A673 (cell line): ENCODE measurements around the gene RNF26. TPM values are rescaled to one million over a fixed set of nuclear protein-coding genes. Genes with fewer than 3 reads are reported as not detected.

Experiments
- BruUV-seq: library from RNA; stranded (reverse); fragments of 400-500 nt; replicated peaks from 2 replicates; lab custom pipeline; 2021; lab: Mats Ljungman, UMichigan
- CTCF ChIA-PET: fragments of 300-600 bp; sonication (Branson Sonifier 250); formaldehyde crosslinking; loops from one replicate; lab custom pipeline; 2022; ENCODE audit warnings: antibody characterized with exemption; lab: Charles Lee
- POLR2A ChIA-PET: fragments of 300-600 bp; sonication (Branson Sonifier 250); formaldehyde crosslinking; loops from one replicate; lab custom pipeline; 2022; ENCODE audit warnings: antibody characterized with exemption; ENCODE audit not compliant: low non-redundant PET; lab: Charles Lee
- DNase-seq: peaks from one replicate; pipeline ENCODE4 v3.0.0-alpha.2; 2015; ENCODE audit warnings: low spot score
- H3K27ac ChIP-seq: fragments of 200-600 bp; sonication (generic); 2 replicates; pipeline ENCODE4 v1.5.1; 2016; ENCODE audit warnings: mixed run types, low read depth, mild to moderate bottlenecking, mixed read lengths, antibody characterized with exemption, low read length; ENCODE audit not compliant: poor library complexity, severe bottlenecking
- H3K27me3 ChIP-seq: fragments of 200-600 bp; sonication (generic); replicated peaks from 2 replicates; pipeline ENCODE4 v1.6.1; 2017; ENCODE audit warnings: mixed run types, low read depth, mild to moderate bottlenecking, mixed read lengths, antibody characterized with exemption, low read length; ENCODE audit not compliant: insufficient read depth, poor library complexity
- H3K36me3 ChIP-seq: fragments of 200-600 bp; sonication (generic); 2 replicates; pipeline ENCODE4 v1.6.1; 2016; ENCODE audit warnings: mixed run types, mild to moderate bottlenecking, mixed read lengths, antibody characterized with exemption, low read length; ENCODE audit not compliant: insufficient read depth, poor library complexity, severe bottlenecking
- H3K4me1 ChIP-seq: fragments of 200-600 bp; sonication (generic); 2 replicates; pipeline ENCODE4 v1.6.1; 2017; ENCODE audit warnings: mixed run types, mild to moderate bottlenecking, mixed read lengths, antibody characterized with exemption, low read length; ENCODE audit not compliant: insufficient read depth, poor library complexity, severe bottlenecking
- H3K4me3 ChIP-seq: fragments of 200-600 bp; sonication (generic); 2 replicates; pipeline ENCODE4 v1.5.1; 2016; ENCODE audit warnings: low read depth, mixed run types, mild to moderate bottlenecking, mixed read lengths, low read length; ENCODE audit not compliant: poor library complexity, severe bottlenecking
- H3K9me3 ChIP-seq: fragments of 200-600 bp; sonication (generic); 2 replicates; pipeline ENCODE4 v1.6.1; 2016; ENCODE audit warnings: mixed run types, low read depth, mild to moderate bottlenecking, mixed read lengths, antibody characterized with exemption, low read length; ENCODE audit not compliant: poor library complexity, severe bottlenecking
- EZH2 ChIP-seq: fragments of 200-600 bp; sonication (generic); IDR thresholded peaks from 2 replicates; pipeline ENCODE4 v1.6.1; 2017; ENCODE audit warnings: borderline replicate concordance, low read depth, mild to moderate bottlenecking, mixed read lengths, antibody characterized with exemption, low read length; ENCODE audit not compliant: poor library complexity, severe bottlenecking
- intact Hi-C: fragments of 100-400 bp; cut with micrococcal nuclease; formaldehyde crosslinking; loops from one replicate; pipeline ENCODE4 v1.10.0; 2022; ENCODE audit not compliant: unreplicated experiment
- total RNA-seq: library from RNA; stranded (reverse); gene quantifications from 2 replicates; pipeline ENCODE4 v1.2.3, GENCODE V29; 2021
- TF ChIP-seq, protein P1 (sequence below): fragments of 300-800, 200-600 bp; sonication (generic); conservative IDR thresholded peaks from 2 replicates; pipeline ENCODE4 v1.5.1; 2017; ENCODE audit warnings: low read depth, mild to moderate bottlenecking, antibody characterized with exemption, low read length, moderate library complexity, mixed read lengths

RNF26 gene
- total RNA-seq, 1 experiment from 2014 or later: 81.3 TPM

DNA sequence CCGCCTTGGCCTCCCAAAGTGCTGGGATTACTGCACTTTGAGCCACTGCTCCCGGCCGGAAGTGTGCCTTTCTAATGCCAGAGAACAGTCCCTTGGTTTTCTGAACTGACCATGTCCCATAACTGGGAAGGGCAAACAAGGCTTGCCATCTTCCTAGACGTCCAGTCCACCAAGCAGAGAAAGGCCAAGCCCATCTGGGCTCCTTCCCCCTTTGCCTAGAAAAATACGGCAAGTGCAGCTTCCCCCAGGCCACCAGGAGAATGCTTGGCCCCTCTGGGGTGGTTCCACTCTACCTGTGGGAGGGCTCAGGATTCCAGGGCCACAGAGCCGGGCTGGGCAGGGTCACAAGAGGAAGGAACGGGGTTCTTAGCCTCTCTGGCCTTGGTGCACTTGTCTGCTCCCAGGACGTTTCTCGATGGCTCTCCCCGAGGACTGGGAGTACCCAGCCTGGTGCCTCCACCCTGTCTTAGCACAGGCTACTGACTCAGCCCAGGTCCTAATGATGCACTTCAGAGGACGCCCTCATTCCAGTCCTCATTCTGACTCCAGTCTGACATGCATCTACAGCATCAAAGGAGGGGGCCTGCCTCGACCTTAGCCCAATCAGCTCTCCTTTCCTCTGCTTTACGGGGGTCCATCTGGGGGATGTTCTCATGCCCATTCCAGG lies 46.0 kb downstream of the RNF26 start:
- BruUV-seq: no TSS peak
- intact Hi-C loops: loop anchor here (2.0 to 5.0 kb wide), 2 partner anchors 43 to 95 kb away; no protein-coding TSS in a partner anchor
- no peaks in the 10 kb centered on the region for H3K36me3 ChIP-seq
- no peaks in the 10 kb centered on the region for H3K27me3 ChIP-seq
- H3K9me3 ChIP-seq: no peaks in the 10 kb centered on the region
- no peak overlapping the region for H3K27ac ChIP-seq
- DNase-seq: no peak
- peak overlapping the region; percentile 53 for H3K4me3 ChIP-seq
- ChIA-PET POLR2A (no interaction called here), CTCF (interaction anchor here (1.0 to 1.8 kb wide), 5 partner anchors 24 to 174 kb away, joined by 3 to 17 read pairs (median 5); partner anchors contain the start of genes C1QTNF5 and CBL)
- H3K4me1 ChIP-seq: peaks cover 6% of the 10 kb centered on the region
- TF ChIP-seq, protein P1, sequence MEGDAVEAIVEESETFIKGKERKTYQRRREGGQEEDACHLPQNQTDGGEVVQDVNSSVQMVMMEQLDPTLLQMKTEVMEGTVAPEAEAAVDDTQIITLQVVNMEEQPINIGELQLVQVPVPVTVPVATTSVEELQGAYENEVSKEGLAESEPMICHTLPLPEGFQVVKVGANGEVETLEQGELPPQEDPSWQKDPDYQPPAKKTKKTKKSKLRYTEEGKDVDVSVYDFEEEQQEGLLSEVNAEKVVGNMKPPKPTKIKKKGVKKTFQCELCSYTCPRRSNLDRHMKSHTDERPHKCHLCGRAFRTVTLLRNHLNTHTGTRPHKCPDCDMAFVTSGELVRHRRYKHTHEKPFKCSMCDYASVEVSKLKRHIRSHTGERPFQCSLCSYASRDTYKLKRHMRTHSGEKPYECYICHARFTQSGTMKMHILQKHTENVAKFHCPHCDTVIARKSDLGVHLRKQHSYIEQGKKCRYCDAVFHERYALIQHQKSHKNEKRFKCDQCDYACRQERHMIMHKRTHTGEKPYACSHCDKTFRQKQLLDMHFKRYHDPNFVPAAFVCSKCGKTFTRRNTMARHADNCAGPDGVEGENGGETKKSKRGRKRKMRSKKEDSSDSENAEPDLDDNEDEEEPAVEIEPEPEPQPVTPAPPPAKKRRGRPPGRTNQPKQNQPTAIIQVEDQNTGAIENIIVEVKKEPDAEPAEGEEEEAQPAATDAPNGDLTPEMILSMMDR: no peak
- no peak for TF ChIP-seq EZH2

DNA sequence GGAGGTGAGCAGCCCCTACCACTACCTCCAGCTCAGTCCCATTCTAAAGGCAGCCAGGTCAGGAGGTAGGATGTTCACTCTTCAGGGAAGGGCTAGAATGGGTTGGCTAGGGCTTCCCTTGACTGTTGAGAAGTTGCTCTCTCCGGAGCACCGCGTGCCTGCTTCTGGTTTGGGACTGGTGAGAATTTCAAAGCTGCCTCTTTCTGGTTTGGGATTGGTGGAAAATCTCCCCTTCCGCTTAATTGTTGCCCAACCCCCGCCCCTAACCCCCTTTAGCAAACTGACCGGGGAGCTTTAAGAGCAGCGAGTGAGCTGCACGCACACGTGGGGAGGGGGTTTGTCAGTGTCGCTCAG lies 46.5 kb downstream of the RNF26 start:
- Histone ChIP-seq H3K27me3 (no peaks in the 10 kb centered on the region), H3K4me3 (peak overlapping the region; percentile 53), H3K4me1 (peaks cover 6% of the 10 kb centered on the region), H3K27ac (peak overlapping the region; percentile 44), H3K36me3 (no peaks in the 10 kb centered on the region), H3K9me3 (no peaks in the 10 kb centered on the region)
- TF ChIP-seq EZH2: no peak
- TF ChIP-seq, protein P1: no peak
- intact Hi-C loops: loop anchor here (2.0 to 5.0 kb wide), 2 partner anchors 44 to 94 kb away; no protein-coding TSS in a partner anchor
- ChIA-PET CTCF (interaction anchor here (0.6 to 1.7 kb wide), 9 partner anchors 9 to 365 kb away, joined by 3 to 29 read pairs (median 4); partner anchors contain the start of genes C1QTNF5 and CBL), POLR2A (no interaction called here)
- DNase-seq: peak; percentile 55
- no TSS peak for BruUV-seq

DNA sequence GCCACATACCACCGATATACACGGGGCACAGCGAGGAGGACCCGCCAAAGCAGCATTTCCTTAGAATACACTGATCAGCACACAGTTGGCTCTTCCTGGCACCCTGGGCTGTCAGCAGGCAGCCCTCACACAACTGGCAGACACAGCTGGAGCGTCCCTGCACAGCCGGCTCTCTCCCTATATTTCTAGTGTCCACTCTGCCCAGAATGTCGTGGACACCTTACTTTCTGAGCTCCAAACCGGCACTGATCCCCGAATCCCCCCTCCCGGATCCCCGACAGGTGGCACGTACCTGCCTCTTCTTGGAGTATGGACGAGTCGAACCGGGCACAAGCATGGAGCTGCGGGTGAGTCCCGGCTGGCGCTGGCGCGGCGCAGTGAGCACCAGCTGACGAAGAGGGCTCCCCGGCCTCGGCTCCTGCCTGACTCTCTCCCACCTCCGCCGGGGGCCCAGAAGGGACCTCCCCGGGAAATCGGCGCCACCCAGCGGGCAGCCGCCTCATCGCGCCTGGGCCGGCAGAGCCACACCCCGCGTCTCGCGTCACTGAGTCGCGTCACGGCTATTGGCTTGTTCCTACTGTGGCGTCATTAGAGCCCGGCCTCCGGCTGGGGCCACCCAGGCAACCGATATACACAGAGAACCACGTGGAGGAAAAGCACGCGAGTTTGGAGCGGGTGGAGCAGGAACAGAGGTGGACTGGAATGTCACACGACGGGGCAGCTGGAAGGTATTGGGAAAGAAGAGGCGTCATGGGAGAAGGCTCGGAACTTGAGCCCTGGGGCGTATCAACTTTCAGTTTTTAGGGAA lies 47.1 kb downstream of the RNF26 start, which contains the start of gene USP2:
TSS of gene USP2 (minus strand) at position 510 of the 808 bp plus-strand sequence. CDS start 8,210 bp downstream, outside the sequence.
- Histone ChIP-seq H3K27ac (peak within 1 kb of the TSS; percentile 44), H3K4me3 (peak within 1 kb of the TSS; percentile 53), H3K36me3 (no peaks in the 10 kb centered on the region), H3K27me3 (no peaks in the 10 kb centered on the region), H3K9me3 (no peaks in the 10 kb centered on the region), H3K4me1 (peaks cover 6% of the 10 kb centered on the region)
- ChIA-PET POLR2A (no interaction called here), CTCF (interaction anchor here (0.6 to 1.7 kb wide), 8 partner anchors 9 to 366 kb away, joined by 3 to 29 read pairs (median 4); partner anchors contain the start of gene C1QTNF5)
- intact Hi-C loops: loop anchor here (2.0 to 5.0 kb wide), 2 partner anchors 44 to 93 kb away; no protein-coding TSS in a partner anchor
- TF ChIP-seq EZH2: no peak
- TF ChIP-seq, protein P1: peak; percentile 100
- BruUV-seq: no TSS peak
- DNase-seq: peak; percentile 98
